HL-60 (cell line): ENCODE data around the gene AGO3.
A peak's percentile ranks its signal among the peaks of the same experiment; 100 is the strongest.

ENCODE experiments used
- DNase-seq, 2 experiments: peaks; one replicate each; pipeline ENCODE4 v3.0.0-alpha.2; 2010 to 2020; ENCODE audit warnings: low read depth in 1 of 2, low spot score in 1 of 2
- H3K27ac ChIP-seq: fragments of 250-450 bp; sonication (Bioruptor Pico); replicated peaks from 2 replicates; pipeline ENCODE4 v1.5.1; 2020; ENCODE audit warnings: mild to moderate bottlenecking, moderate library complexity
- H3K27me3 ChIP-seq: fragments of 250-450 bp; sonication (Bioruptor Pico); 2 replicates; pipeline ENCODE4 v1.5.1; 2021; ENCODE audit warnings: mild to moderate bottlenecking, moderate library complexity; ENCODE audit not compliant: insufficient read depth, poor library complexity, severe bottlenecking
- H3K4me3 ChIP-seq: replicated peaks from 2 replicates; pipeline ENCODE4 v1.5.1; 2011; ENCODE audit warnings: mild to moderate bottlenecking, control low read depth, low read length; ENCODE audit not compliant: insufficient read depth
- GABPA ChIP-seq: IDR thresholded peaks from 2 replicates; pipeline ENCODE4 v1.6.1; 2012; ENCODE audit warnings: low read depth
- POLR2AphosphoS5 ChIP-seq: IDR thresholded peaks from 2 replicates; pipeline ENCODE4 v1.6.1; 2012; ENCODE audit warnings: low read depth
- SPI1 ChIP-seq: IDR thresholded peaks from 2 replicates; pipeline ENCODE4 v1.6.1; 2012; ENCODE audit warnings: low read depth, mild to moderate bottlenecking, borderline replicate concordance
- TF ChIP-seq, protein P1 (sequence below): IDR thresholded peaks from 2 replicates; pipeline ENCODE4 v1.6.1; 2012; ENCODE audit warnings: low read depth; ENCODE audit not compliant: insufficient replicate concordance
- TF ChIP-seq, protein P2 (sequence below): IDR thresholded peaks from one replicate; pipeline ENCODE4 v1.5.1; 2011; ENCODE audit warnings: low read length, control low read depth, inconsistent platforms; ENCODE audit not compliant: insufficient read depth

The AGO3 gene

DNA sequence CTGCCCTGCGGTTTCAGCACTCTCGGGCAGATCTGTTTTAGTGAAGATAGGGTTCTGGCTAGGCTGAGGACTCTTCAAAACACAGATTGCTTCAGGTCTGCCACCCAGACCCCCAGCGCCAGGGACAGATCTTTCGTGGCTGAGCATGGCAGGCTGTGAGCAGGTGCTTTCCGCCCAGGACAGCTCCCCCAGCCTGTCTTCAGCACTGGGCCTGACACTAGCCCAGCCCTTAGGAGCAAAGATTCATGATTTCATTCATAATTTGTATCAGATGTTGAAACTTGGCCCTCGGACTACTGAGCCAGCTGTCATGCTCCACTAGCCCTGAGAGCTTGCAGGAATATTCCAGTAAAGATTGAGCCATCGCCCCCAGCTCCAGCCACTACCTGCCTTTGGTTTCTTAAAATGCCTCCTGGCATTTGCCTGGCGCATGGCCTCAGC, 163.7 kb downstream of the AGO3 start:
- Histone ChIP-seq H3K4me3 (no peak overlapping the region), H3K27me3 (no peaks in the 10 kb centered on the region), H3K27ac (0 out of 2 replicates have a peak overlapping the region, but pooled peaks have one; percentile 75)
- no peak for TF ChIP-seq GABPA
- TF ChIP-seq, protein P1, sequence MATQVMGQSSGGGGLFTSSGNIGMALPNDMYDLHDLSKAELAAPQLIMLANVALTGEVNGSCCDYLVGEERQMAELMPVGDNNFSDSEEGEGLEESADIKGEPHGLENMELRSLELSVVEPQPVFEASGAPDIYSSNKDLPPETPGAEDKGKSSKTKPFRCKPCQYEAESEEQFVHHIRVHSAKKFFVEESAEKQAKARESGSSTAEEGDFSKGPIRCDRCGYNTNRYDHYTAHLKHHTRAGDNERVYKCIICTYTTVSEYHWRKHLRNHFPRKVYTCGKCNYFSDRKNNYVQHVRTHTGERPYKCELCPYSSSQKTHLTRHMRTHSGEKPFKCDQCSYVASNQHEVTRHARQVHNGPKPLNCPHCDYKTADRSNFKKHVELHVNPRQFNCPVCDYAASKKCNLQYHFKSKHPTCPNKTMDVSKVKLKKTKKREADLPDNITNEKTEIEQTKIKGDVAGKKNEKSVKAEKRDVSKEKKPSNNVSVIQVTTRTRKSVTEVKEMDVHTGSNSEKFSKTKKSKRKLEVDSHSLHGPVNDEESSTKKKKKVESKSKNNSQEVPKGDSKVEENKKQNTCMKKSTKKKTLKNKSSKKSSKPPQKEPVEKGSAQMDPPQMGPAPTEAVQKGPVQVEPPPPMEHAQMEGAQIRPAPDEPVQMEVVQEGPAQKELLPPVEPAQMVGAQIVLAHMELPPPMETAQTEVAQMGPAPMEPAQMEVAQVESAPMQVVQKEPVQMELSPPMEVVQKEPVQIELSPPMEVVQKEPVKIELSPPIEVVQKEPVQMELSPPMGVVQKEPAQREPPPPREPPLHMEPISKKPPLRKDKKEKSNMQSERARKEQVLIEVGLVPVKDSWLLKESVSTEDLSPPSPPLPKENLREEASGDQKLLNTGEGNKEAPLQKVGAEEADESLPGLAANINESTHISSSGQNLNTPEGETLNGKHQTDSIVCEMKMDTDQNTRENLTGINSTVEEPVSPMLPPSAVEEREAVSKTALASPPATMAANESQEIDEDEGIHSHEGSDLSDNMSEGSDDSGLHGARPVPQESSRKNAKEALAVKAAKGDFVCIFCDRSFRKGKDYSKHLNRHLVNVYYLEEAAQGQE: no peak
- TF ChIP-seq, protein P2, sequence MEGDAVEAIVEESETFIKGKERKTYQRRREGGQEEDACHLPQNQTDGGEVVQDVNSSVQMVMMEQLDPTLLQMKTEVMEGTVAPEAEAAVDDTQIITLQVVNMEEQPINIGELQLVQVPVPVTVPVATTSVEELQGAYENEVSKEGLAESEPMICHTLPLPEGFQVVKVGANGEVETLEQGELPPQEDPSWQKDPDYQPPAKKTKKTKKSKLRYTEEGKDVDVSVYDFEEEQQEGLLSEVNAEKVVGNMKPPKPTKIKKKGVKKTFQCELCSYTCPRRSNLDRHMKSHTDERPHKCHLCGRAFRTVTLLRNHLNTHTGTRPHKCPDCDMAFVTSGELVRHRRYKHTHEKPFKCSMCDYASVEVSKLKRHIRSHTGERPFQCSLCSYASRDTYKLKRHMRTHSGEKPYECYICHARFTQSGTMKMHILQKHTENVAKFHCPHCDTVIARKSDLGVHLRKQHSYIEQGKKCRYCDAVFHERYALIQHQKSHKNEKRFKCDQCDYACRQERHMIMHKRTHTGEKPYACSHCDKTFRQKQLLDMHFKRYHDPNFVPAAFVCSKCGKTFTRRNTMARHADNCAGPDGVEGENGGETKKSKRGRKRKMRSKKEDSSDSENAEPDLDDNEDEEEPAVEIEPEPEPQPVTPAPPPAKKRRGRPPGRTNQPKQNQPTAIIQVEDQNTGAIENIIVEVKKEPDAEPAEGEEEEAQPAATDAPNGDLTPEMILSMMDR: no peak
- no peak for TF ChIP-seq POLR2AphosphoS5
- no peak for TF ChIP-seq SPI1
- DNase-seq: no peak

DNA sequence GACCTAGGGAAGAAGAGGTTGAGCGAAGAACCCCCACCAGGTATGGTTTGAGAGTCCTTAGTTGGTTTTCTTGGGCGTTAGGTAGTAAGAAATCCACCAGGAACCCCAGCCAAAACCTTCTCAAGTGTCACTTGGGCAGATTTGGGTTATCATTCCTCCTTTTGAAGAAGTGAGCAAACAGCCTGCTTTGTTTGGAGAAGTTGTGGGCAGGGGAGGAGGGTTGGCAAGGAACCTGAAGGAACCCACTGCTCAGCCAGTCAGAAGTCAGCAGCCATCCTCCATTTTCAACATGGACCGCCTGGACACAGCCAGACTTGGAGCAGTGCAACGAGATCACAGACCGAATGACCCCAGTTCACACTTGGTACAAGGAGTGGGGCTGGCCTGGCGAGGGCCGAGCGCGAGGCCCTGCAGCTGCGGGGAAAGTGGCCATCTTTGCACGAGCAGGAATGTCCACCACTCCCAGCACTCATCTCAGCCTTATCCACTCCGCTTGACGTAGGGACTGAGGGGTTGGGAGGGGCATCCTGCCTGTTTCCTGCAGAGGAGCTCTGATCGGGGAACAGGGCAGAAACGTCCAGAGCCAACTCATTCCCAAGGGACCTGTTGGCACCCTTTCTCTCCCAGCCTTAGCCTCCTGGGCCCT, 165.0 kb downstream of the AGO3 start:
- peak; percentile 60 to 84 for DNase-seq
- no peaks in the 10 kb centered on the region for H3K27me3 ChIP-seq
- H3K27ac ChIP-seq: peak overlapping the region; percentile 75
- TF ChIP-seq, protein P1: no peak
- peak; percentile 68; the same call in 1 of the 2 replicates for TF ChIP-seq SPI1
- TF ChIP-seq POLR2AphosphoS5: peak; percentile 36; the same call in 1 of the 2 replicates
- H3K4me3 ChIP-seq: no peak overlapping the region

DNA sequence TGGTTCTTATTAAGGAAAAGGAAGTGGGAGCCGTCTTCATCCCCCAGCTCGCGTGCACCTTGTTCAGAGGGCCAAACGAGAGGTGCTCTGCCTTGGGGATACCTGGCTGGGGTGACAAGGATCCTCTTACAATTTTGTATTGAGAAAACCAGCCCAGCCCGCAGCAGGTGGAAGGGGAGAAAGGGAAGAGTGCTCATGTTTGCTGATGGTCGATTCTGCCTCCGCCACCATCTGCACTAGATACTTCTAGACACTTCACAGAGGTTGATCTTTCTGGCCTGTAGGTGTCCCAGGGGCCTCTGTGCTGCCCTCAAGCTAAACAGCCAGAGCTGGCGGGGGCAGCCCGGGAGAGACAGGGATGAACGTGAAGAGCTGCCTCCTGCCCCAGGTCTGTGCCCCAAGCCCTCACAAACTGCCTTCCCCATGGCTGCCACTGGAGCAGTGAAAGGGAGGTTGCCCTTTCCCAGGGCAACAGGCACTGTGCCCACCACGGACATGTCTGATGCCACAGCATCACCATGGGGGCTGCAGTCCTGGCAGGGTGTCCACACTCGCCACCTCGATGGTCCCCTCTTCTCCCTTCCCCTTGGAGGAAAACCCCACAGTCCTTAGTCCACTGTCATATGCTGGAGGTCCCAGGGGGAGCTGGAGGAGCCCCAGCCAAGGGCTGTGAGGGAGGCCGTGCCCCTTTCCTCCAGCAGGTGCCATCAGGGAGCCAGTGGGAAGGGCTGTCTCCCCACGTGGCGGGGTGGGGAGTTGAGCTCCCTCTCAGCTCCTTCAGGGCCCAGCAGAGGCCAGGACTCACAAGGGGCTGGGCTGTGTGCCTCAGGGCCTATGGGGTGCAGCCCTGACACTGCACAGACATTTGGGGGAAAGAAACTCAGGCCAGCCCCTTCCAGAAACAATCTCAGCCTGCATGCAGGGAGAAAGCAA, 165.9 kb downstream of the AGO3 start:
- no peak for DNase-seq
- Histone ChIP-seq H3K27me3 (no peaks in the 10 kb centered on the region), H3K27ac (peak overlapping the region; percentile 75), H3K4me3 (no peak overlapping the region)
- TF ChIP-seq SPI1: no peak
- TF ChIP-seq GABPA: no peak
- TF ChIP-seq, protein P1: no peak
- TF ChIP-seq, protein P2: no peak
- no peak for TF ChIP-seq POLR2AphosphoS5
